Progenitor cell of endocrine pancreas (in vitro differentiated cells): ENCODE results near the gene SLC25A21. TPM values are rescaled to one million over a fixed set of nuclear protein-coding genes. Genes with fewer than 3 reads are reported as not detected.

Source experiments
- DNase-seq: peaks from one replicate; pipeline ENCODE4 v3.0.0; 2021; ENCODE audit warnings: low spot score; ENCODE audit not compliant: unreplicated experiment
- H3K27ac Mint-ChIP-seq: 2 replicates; pipeline ENCODE4 v1.8.0; 2021; ENCODE audit warnings: mild to moderate bottlenecking, moderate library complexity, mixed read lengths
- H3K27me3 Mint-ChIP-seq: 2 replicates; pipeline ENCODE4 v1.8.0; 2021; ENCODE audit warnings: mixed read lengths
- H3K36me3 Mint-ChIP-seq: 2 replicates; pipeline ENCODE4 v1.8.0; 2022; ENCODE audit warnings: mixed read lengths; ENCODE audit not compliant: insufficient read depth
- H3K4me1 Mint-ChIP-seq: 2 replicates; pipeline ENCODE4 v1.8.0; 2021; ENCODE audit warnings: low read depth, mixed read lengths
- H3K4me3 Mint-ChIP-seq: 2 replicates; pipeline ENCODE4 v1.8.0; 2021; ENCODE audit warnings: low read depth, mild to moderate bottlenecking, moderate library complexity, mixed read lengths
- H3K9me3 Mint-ChIP-seq: 2 replicates; pipeline ENCODE4 v1.8.0; 2021; ENCODE audit warnings: low read depth, mixed read lengths
- total RNA-seq: library from RNA; stranded (reverse); gene quantifications from 2 replicates; pipeline ENCODE4 v1.2.1, GENCODE V29; 2021
- TF ChIP-seq, protein P1 (sequence below): fragments of 200-600 bp; sonication (generic); IDR thresholded peaks from one replicate; pipeline ENCODE4 v1.5.0; 2021; ENCODE audit warnings: antibody characterized with exemption, mild to moderate bottlenecking; ENCODE audit not compliant: unreplicated experiment

The SLC25A21 gene
- total RNA-seq, 1 donor from 2014 or later: 2.5 TPM

DNA sequence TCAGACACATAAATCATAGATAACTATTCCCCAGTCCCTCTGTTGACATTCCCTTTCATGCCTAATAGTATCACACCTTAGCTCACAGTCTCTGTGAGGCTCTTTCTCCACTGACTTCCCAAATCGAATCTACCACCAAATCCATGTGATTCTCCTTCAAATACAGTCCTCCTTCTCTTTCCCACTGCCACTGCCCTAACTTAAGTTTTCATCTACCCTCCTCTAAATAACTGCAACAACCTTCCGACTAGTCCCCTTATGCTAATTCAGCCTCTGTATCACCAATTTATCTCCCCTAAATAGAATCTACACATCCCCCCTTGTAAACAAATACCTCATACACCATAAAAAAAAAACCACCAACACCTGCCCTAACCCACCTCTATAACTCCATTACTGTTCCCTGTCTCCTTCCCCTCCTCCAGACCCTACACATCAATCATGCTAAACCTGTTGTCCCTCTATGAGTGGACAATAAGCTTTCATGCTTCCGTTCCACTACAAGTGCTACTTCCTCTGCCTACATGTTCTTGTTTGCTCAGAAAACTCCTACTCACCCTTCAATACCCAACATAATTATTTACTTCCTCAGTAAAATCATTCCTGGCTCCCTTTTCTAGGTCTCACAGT lies 39.0 kb downstream of the SLC25A21 start:
- no peak for DNase-seq
- Mint-ChIP-seq H3K36me3 (no peaks in the 10 kb centered on the region), H3K27me3 (no peaks in the 10 kb centered on the region), H3K9me3 (no peaks in the 10 kb centered on the region), H3K4me3 (no peak overlapping the region), H3K27ac (no peak overlapping the region), H3K4me1 (peaks cover 5% of the 10 kb centered on the region)
- TF ChIP-seq, protein P1, sequence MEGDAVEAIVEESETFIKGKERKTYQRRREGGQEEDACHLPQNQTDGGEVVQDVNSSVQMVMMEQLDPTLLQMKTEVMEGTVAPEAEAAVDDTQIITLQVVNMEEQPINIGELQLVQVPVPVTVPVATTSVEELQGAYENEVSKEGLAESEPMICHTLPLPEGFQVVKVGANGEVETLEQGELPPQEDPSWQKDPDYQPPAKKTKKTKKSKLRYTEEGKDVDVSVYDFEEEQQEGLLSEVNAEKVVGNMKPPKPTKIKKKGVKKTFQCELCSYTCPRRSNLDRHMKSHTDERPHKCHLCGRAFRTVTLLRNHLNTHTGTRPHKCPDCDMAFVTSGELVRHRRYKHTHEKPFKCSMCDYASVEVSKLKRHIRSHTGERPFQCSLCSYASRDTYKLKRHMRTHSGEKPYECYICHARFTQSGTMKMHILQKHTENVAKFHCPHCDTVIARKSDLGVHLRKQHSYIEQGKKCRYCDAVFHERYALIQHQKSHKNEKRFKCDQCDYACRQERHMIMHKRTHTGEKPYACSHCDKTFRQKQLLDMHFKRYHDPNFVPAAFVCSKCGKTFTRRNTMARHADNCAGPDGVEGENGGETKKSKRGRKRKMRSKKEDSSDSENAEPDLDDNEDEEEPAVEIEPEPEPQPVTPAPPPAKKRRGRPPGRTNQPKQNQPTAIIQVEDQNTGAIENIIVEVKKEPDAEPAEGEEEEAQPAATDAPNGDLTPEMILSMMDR: no peak

DNA sequence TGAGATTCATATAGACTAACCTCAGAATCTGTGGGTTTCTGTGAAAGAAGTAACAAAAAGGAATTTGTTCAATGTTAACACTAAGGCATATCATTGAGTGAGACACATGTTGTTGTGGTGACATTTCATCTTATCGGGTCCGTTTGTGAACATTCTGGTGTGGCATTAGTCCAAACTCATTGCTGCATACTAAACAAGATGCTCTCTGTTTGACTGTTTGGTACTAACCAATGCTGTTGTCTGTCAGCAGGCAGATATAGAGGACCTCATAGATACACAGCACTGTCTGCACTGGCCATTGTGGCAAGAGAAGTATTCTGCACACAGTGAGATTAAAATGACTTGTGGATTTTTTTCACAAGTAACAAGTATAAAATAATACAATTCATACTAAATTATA lies 41.2 kb downstream of the SLC25A21 start:
- H3K27me3 Mint-ChIP-seq: no peaks in the 10 kb centered on the region
- H3K27ac Mint-ChIP-seq: no peak overlapping the region
- peaks cover 5% of the 10 kb centered on the region for H3K4me1 Mint-ChIP-seq
- DNase-seq: no peak
- H3K4me3 Mint-ChIP-seq: no peak overlapping the region
- TF ChIP-seq, protein P1: no peak
- no peaks in the 10 kb centered on the region for H3K9me3 Mint-ChIP-seq
- no peaks in the 10 kb centered on the region for H3K36me3 Mint-ChIP-seq

DNA sequence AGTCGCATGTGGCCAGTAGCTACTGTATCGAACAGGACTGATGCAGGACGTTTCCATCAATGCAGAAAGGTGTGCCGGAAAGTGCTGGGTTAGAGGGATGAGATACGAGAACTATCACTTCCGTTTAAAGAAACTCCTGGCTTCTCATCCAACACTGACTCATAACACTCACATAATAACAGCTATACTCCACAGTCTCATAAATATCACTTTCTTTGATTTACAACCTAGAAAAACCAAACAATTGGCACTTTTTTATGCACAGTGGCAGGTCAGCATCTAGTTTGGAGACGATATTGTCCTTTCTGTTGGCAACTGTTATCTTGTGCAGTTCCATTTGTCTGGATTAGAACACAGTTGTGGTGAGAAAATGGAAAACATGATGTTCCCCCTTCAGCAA lies 43.4 kb downstream of the SLC25A21 start:
- no peak for DNase-seq
- Mint-ChIP-seq H3K4me1 (peaks cover 5% of the 10 kb centered on the region), H3K36me3 (no peaks in the 10 kb centered on the region), H3K4me3 (no peak overlapping the region), H3K27me3 (no peaks in the 10 kb centered on the region), H3K9me3 (no peaks in the 10 kb centered on the region), H3K27ac (no peak overlapping the region)
- TF ChIP-seq, protein P1: no peak

DNA sequence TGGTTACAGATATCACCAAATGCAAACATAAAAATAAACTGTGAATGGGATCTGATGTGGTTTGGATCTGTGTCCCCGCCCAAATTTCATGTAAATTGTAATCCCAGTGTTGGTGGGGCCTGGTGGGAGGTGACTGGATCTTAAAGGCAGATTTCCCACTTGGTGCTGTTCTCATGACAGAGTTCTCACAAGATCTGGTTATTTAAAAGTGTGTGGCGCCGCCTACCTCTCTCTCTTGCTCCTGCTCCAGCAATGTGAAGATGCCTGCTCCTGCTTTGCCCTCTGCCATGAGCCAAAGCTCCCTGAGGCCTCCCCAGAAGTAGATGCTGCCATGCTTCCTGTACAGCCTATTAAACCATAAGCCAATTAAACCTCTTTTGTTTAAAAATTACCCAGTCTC lies 47.8 kb downstream of the SLC25A21 start:
- Mint-ChIP-seq H3K27ac (no peak overlapping the region), H3K36me3 (no peaks in the 10 kb centered on the region), H3K4me3 (no peak overlapping the region), H3K4me1 (no peaks in the 10 kb centered on the region), H3K9me3 (no peaks in the 10 kb centered on the region), H3K27me3 (no peaks in the 10 kb centered on the region)
- TF ChIP-seq, protein P1: no peak
- no peak for DNase-seq

DNA sequence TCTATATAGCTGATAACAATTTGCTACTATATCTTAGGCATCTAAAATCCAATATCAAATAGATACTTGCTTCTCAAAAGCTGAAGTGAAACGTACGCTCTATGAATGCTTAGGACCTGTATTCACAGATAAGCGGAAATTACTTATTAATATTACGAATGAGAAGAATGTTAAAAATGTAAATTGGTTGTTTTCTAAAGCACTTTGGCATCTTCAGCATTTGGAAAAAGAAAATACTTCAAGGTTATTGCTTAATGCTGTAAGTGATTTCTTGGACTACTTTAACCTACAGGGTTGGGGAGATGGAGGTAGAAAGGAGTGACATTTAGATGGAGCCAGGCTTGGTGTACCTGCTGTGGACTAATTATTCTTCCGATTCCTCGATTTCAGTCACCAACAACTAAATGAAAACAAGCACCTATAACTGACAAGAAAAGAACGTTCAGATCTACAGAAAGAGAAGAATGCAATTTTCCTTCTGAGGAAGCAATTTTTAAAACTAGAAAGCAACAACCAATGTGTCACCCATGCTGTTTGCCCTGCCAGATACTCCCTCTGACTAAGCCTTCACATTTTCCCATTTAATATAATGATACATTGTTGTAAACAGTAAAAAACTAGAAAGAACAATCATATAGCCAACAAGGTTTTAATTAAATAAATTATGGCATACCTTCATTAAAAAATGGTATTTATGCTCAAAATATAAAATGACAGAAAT lies 49.3 kb downstream of the SLC25A21 start:
- Mint-ChIP-seq H3K27me3 (no peaks in the 10 kb centered on the region), H3K36me3 (no peaks in the 10 kb centered on the region)

More for the DNA sequence above, 49.3 kb downstream of the SLC25A21 start:
- no peaks in the 10 kb centered on the region for H3K4me1 Mint-ChIP-seq
- DNase-seq: no peak
- H3K4me3 Mint-ChIP-seq: no peak overlapping the region
- TF ChIP-seq, protein P1: no peak
- H3K27ac Mint-ChIP-seq: no peak overlapping the region
- peaks cover 2% of the 10 kb centered on the region for H3K9me3 Mint-ChIP-seq
